CD14-positive monocyte (primary cell): ENCODE data around the gene C1QL1. TPM values are rescaled to one million over a fixed set of nuclear protein-coding genes. Genes with fewer than 3 reads are reported as not detected.

ENCODE experiments used
- DNase-seq, 3 donors: peaks; one replicate each; pipeline ENCODE4 v3.0.0-alpha.2; 2011 to 2022
- H2AFZ ChIP-seq: 2 replicates; pipeline ENCODE4 v1.6.0; 2012; ENCODE audit warnings: mild to moderate bottlenecking, low read depth, low read length, inconsistent platforms; ENCODE audit not compliant: insufficient read depth, poor library complexity, severe bottlenecking
- H3K27ac ChIP-seq, 2 donors: 1 replicate in 1 of 2; 2 replicates in 1 of 2; pipeline ENCODE4 v1.5.1; 2012 to 2013; ENCODE audit warnings: low read length in 2 of 2, control low read depth in 1 of 2, inconsistent platforms in 1 of 2, low read depth in 1 of 2, mild to moderate bottlenecking in 1 of 2
- H3K27me3 ChIP-seq, 2 donors: one replicate each; pipeline versions ENCODE4 v1.6.0 to v1.6.1; 2011 to 2013; ENCODE audit warnings: low read length in 2 of 2; ENCODE audit not compliant: control insufficient read depth in 2 of 2, insufficient read depth in 2 of 2
- H3K36me3 ChIP-seq, 2 donors: replicated peaks in 1 of 2; 1 replicate in 1 of 2; 2 replicates in 1 of 2; pipeline versions ENCODE4 v1.5.1 to v1.6.1; 2012 to 2013; ENCODE audit warnings: low read length in 2 of 2, control low read depth in 1 of 2, inconsistent platforms in 1 of 2, mild to moderate bottlenecking in 1 of 2; ENCODE audit not compliant: insufficient read depth in 2 of 2, control insufficient read depth in 1 of 2
- H3K4me1 ChIP-seq, 2 donors: 1 replicate in 1 of 2; 2 replicates in 1 of 2; pipeline versions ENCODE4 v1.5.1 to v1.6.1; 2012 to 2013; ENCODE audit warnings: low read length in 2 of 2, control low read depth in 1 of 2, inconsistent platforms in 1 of 2, mild to moderate bottlenecking in 1 of 2, moderate library complexity in 1 of 2; ENCODE audit not compliant: insufficient read depth in 2 of 2, control insufficient read depth in 1 of 2
- H3K4me2 ChIP-seq: replicated peaks from 2 replicates; pipeline ENCODE3; 2012; ENCODE audit warnings: low read length, moderate library complexity, mild to moderate bottlenecking; ENCODE audit not compliant: poor library complexity, severe bottlenecking; ENCODE audit errors: extremely low read depth
- H3K4me3 ChIP-seq, 3 experiments: fragments of 200-600 bp in 1 of 3; sonication (generic) in 1 of 3; replicated peaks in 1 of 3; 1 replicate in 2 of 3; 2 replicates in 1 of 3; pipeline ENCODE4 v1.5.1; 2011 to 2013; ENCODE audit warnings: low read length in 3 of 3, mild to moderate bottlenecking in 3 of 3, control low read depth in 2 of 3, low read depth in 2 of 3, inconsistent platforms in 1 of 3, moderate library complexity in 1 of 3
- H3K79me2 ChIP-seq: 2 replicates; pipeline ENCODE4 v1.6.0; 2012; ENCODE audit warnings: mild to moderate bottlenecking, control low read depth, inconsistent platforms, low read length, moderate library complexity; ENCODE audit not compliant: insufficient read depth
- H3K9ac ChIP-seq: 2 replicates; pipeline ENCODE4 v1.6.0; 2017; ENCODE audit warnings: low read length, mild to moderate bottlenecking; ENCODE audit not compliant: insufficient read depth, poor library complexity, severe bottlenecking
- H3K9me3 ChIP-seq, 2 donors: replicated peaks in 1 of 2; 1 replicate in 1 of 2; 2 replicates in 1 of 2; pipeline versions ENCODE4 v1.5.1 to v1.6.1; 2012 to 2013; ENCODE audit warnings: low read length in 2 of 2, control low read depth in 1 of 2; ENCODE audit not compliant: control insufficient read depth in 1 of 2, insufficient read depth in 1 of 2
- H4K20me1 ChIP-seq: 2 replicates; pipeline ENCODE4 v1.6.0; 2012; ENCODE audit warnings: mild to moderate bottlenecking, low read length, control low read depth, moderate library complexity; ENCODE audit not compliant: insufficient read depth
- H3K27ac Mint-ChIP-seq, 7 donors: one replicate each; pipeline ENCODE4 v1.8.0; 2020; ENCODE audit warnings: mild to moderate bottlenecking in 7 of 7, mixed read lengths in 7 of 7, moderate library complexity in 6 of 7, inconsistent platforms in 2 of 7
- H3K27me3 Mint-ChIP-seq, 3 donors: one replicate each; pipeline ENCODE4 v1.8.0; 2021 to 2022; ENCODE audit warnings: low read depth in 3 of 3, mild to moderate bottlenecking in 3 of 3, mixed read lengths in 3 of 3, moderate library complexity in 3 of 3, inconsistent platforms in 1 of 3
- H3K36me3 Mint-ChIP-seq, 2 donors: one replicate each; pipeline ENCODE4 v1.8.0; 2020; ENCODE audit warnings: mixed read lengths in 2 of 2, inconsistent platforms in 1 of 2, mild to moderate bottlenecking in 1 of 2
- H3K4me1 Mint-ChIP-seq: one replicate; pipeline ENCODE4 v1.8.0; 2020; ENCODE audit warnings: mild to moderate bottlenecking, mixed read lengths
- H3K4me3 Mint-ChIP-seq, 2 donors: one replicate each; pipeline ENCODE4 v1.8.0; 2020; ENCODE audit warnings: mild to moderate bottlenecking in 2 of 2, mixed read lengths in 2 of 2, moderate library complexity in 1 of 2
- H3K9me3 Mint-ChIP-seq, 7 donors: one replicate each; pipeline ENCODE4 v1.8.0; 2020 to 2022; ENCODE audit warnings: mixed read lengths in 7 of 7, mild to moderate bottlenecking in 6 of 7, moderate library complexity in 6 of 7, inconsistent platforms in 2 of 7
- CTCF ChIP-seq: fragments of 200-600 bp; IDR thresholded peaks from one replicate; pipeline ENCODE4 v1.8.0; 2022; ENCODE audit warnings: antibody characterized with exemption, mild to moderate bottlenecking
- WGBS: methylation state at CpG from one replicate; pipeline ENCODE4 v1.1.5; 2013; ENCODE audit warnings: missing lambda C conversion rate; ENCODE audit not compliant: insufficient coverage; 5-methylcytosine and 5-hydroxymethylcytosine counted together
- intact Hi-C, 2 donors: fragments of 100-400 bp; cut with micrococcal nuclease; formaldehyde crosslinking; loops; one replicate each; pipeline versions ENCODE4 v1.15.0 to v1.15.1; 2023
- polyA plus RNA-seq, 3 donors: library from polyadenylated mRNA; depleted of rRNA in 1 of 3; unstranded in 2 of 3; stranded (reverse) in 1 of 3; fragments of 300-500 nt in 2 of 3; fragments of >200 nt in 1 of 3; fragmentation: Illumina TruSeq in 2 of 3; gene quantifications; 1 replicate in 2 of 3; 2 replicates in 1 of 3; pipeline ENCODE4 v1.2.3, GENCODE V29; 2012 to 2021

Gene C1QL1
- polyA plus RNA-seq, 3 donors: not detected

- Mint-ChIP-seq H3K4me3 (no peak overlapping the region), H3K36me3 (peaks cover 6 to 19% of the 10 kb centered on the region in 2 donors), H3K27me3 (peaks cover 39 to 49% (median 43%) of the 10 kb centered on the region in 3 donors), H3K4me1 (peaks cover 29% of the 10 kb centered on the region), H3K9me3 (peaks cover 0 to 23% (median 10%) of the 10 kb centered on the region in 7 donors), H3K27ac (no peak overlapping the region)
- no peak for DNase-seq
- intact Hi-C loops: no loop called here
- no peaks in the 10 kb centered on the region for H3K36me3 ChIP-seq
- no peak overlapping the region for H2AFZ ChIP-seq
- no peaks in the 10 kb centered on the region for H3K79me2 ChIP-seq
- peaks cover 16 to 23% of the 10 kb centered on the region in 2 donors for H3K4me1 ChIP-seq
- peaks cover 0 to 13% of the 10 kb centered on the region in 2 donors for H3K9me3 ChIP-seq
- H3K27ac ChIP-seq: no peak overlapping the region
- 92% methylated on average over 2 of the region's 5 CpGs for WGBS
- H3K4me3 ChIP-seq: no peak overlapping the region
- H3K27me3 ChIP-seq: peaks cover 33 to 40% of the 10 kb centered on the region in 2 donors
- no peak overlapping the region for H3K4me2 ChIP-seq
- no peaks in the 10 kb centered on the region for H4K20me1 ChIP-seq
- TF ChIP-seq CTCF: peak; percentile 15
- no peak overlapping the region for H3K9ac ChIP-seq
Observed at GRCh38 chr17:45016823-45017222, 48.7 kb upstream of the C1QL1 start.

- no peak overlapping the region for H3K27ac ChIP-seq
- Mint-ChIP-seq H3K36me3 (peaks cover 3 to 16% of the 10 kb centered on the region in 2 donors), H3K4me1 (peaks cover 23% of the 10 kb centered on the region), H3K27me3 (peaks cover 33 to 45% (median 37%) of the 10 kb centered on the region in 3 donors), H3K27ac (peak overlapping the region in 1 of 7 donors; percentile 68), H3K4me3 (no peak overlapping the region), H3K9me3 (peaks cover 0 to 20% (median 8%) of the 10 kb centered on the region in 7 donors)
- no peak overlapping the region for H3K9ac ChIP-seq
- TF ChIP-seq CTCF: no peak
- peaks cover 11 to 17% of the 10 kb centered on the region in 2 donors for H3K4me1 ChIP-seq
- no CpG with 5 or more reads among the region's 7 CpGs for WGBS
- no peak overlapping the region for H3K4me3 ChIP-seq
- H3K4me2 ChIP-seq: no peak overlapping the region
- H3K79me2 ChIP-seq: no peaks in the 10 kb centered on the region
- H2AFZ ChIP-seq: no peak overlapping the region
- intact Hi-C loops: no loop called here
- no peaks in the 10 kb centered on the region for H4K20me1 ChIP-seq
- peaks cover 29 to 34% of the 10 kb centered on the region in 2 donors for H3K27me3 ChIP-seq
- no peaks in the 10 kb centered on the region for H3K36me3 ChIP-seq
- no peak for DNase-seq
- H3K9me3 ChIP-seq: peaks cover 0 to 9% of the 10 kb centered on the region in 2 donors
Observed at GRCh38 chr17:45016237-45016636, 48.1 kb upstream of the C1QL1 start.
